Activated naive CD8-positive, alpha-beta T cell treated with anti-CD3 and anti-CD28 coated beads, Interleukin-2, amount 50 U/mL, for 24 hours (primary cell): ENCODE results near the gene DNASE1.

ENCODE experiments used
- ATAC-seq: fragments of 150-1000 bp; cut with Tn5 transposase; one replicate; pipeline ENCODE4 v1.10.0; 2021
- DNase-seq: peaks from one replicate; pipeline ENCODE4 v3.0.0; 2021
- H3K27ac Mint-ChIP-seq: one replicate; pipeline ENCODE4 v1.8.0; 2021; ENCODE audit warnings: mild to moderate bottlenecking, mixed read lengths
- H3K27me3 Mint-ChIP-seq: one replicate; pipeline ENCODE4 v1.8.0; 2021; ENCODE audit warnings: mixed read lengths
- H3K36me3 Mint-ChIP-seq: one replicate; pipeline ENCODE4 v1.8.0; 2021; ENCODE audit warnings: low read depth, mixed read lengths
- H3K4me1 Mint-ChIP-seq: one replicate; pipeline ENCODE4 v1.8.0; 2021; ENCODE audit warnings: mixed read lengths
- H3K4me3 Mint-ChIP-seq: one replicate; pipeline ENCODE4 v1.8.0; 2021; ENCODE audit warnings: mild to moderate bottlenecking, moderate library complexity, mixed read lengths
- H3K9me3 Mint-ChIP-seq: one replicate; pipeline ENCODE4 v1.8.0; 2021; ENCODE audit warnings: mixed read lengths

Gene DNASE1

DNA sequence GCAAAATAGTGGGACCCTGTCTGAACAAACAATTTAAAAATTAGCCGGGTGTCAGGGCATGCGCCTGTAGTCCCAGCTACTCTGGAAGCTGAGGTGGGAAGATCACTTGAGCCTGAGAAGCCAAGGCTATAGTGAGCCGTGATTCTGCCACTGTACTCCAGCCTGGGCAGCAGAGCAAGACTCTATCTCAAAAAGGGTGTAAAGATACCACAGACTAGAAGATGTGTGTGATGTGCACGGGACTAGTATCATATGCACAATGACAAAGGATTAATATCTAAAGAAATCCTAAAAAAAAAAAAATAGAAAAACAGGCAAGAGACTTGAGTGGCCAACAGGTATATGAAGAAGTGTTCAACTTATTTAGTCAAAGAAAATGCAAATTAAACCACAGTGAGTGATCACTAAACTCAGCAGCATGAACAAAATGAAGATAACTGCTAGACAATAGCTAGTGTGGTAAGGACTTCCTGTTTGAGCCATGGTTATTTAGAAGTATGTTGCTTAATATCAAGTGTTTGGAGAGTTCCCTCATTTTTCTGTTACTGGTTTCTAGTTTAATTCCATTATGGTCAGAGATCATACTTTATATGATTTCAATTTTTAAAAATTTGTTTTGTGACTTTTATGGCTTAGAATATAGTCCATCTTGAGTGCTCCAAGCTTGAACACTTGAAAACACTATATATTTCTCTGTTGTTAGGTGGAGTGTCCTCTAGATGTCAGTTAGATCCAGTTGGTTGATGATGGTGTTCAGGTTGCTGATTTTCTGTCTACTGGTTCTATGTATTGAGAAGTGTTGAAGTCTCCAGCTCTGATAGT lies 28.4 kb upstream of the DNASE1 start:
- peaks cover 37% of the 10 kb centered on the region for H3K4me1 Mint-ChIP-seq
- ATAC-seq (peak; percentile 84), DNase-seq (no peak)
- H3K9me3 Mint-ChIP-seq: no peaks in the 10 kb centered on the region
- H3K4me3 Mint-ChIP-seq: no peak overlapping the region
- no peaks in the 10 kb centered on the region for H3K36me3 Mint-ChIP-seq
- H3K27ac Mint-ChIP-seq: peak overlapping the region; percentile 26
- no peaks in the 10 kb centered on the region for H3K27me3 Mint-ChIP-seq

- peaks cover 1% of the 10 kb centered on the region for H3K36me3 Mint-ChIP-seq
- peak overlapping the region; percentile 85 for H3K27ac Mint-ChIP-seq
- no peaks in the 10 kb centered on the region for H3K27me3 Mint-ChIP-seq
- no peaks in the 10 kb centered on the region for H3K9me3 Mint-ChIP-seq
- DNase-seq (peak; percentile 25), ATAC-seq (peak; percentile 51)
- peaks cover 28% of the 10 kb centered on the region for H3K4me1 Mint-ChIP-seq
- peak overlapping the region; percentile 2 for H3K4me3 Mint-ChIP-seq
These were observed 17.0 kb upstream of the DNASE1 start for GRCh38 chr16:3637371-3637923.

DNA sequence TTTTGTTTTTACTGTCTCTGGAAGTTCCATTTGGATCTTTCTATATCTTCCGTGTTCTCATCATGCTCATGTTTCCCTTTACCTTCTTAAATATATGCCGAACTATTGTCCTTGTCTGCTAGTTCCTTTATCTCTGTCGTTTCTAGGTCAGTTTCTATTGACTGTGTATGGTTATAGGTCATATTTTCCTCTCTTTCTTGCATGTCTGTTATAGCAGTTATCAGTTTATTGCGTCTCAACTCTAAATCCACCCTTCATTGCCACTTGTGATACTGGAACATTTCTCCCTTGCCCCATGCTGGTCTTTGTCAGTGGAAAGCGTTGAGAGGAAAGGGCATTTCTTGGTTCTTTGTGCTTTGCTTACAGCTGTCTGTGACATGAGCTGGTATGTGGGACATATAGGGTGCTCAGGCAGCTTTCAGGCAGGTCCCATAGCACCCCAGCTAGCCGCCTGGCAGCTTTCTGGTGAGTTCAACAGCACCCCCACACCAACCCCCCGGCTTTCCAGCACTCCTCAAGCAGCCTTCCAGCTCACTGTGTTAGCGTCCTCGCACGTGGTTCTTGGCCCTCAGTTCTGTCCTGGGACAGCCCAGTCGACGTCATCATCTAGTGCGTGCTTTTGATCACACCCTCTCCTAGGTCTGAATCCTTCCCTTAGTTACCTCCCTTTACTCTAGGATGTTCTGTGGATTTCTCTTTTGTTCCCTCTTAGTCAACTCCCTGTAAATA lies 15.4 kb upstream of the DNASE1 start:
- Mint-ChIP-seq H3K27me3 (no peaks in the 10 kb centered on the region), H3K4me1 (peaks cover 28% of the 10 kb centered on the region), H3K36me3 (peaks cover 4% of the 10 kb centered on the region), H3K27ac (no peak overlapping the region), H3K9me3 (no peaks in the 10 kb centered on the region), H3K4me3 (no peak overlapping the region)
- ATAC-seq (no peak), DNase-seq (no peak)

GRCh38 chr16:3640207-3640606 lies 14.3 kb upstream of the DNASE1 start:
- Mint-ChIP-seq H3K27me3 (no peaks in the 10 kb centered on the region), H3K27ac (no peak overlapping the region), H3K4me1 (peaks cover 28% of the 10 kb centered on the region), H3K36me3 (peaks cover 4% of the 10 kb centered on the region), H3K4me3 (no peak overlapping the region), H3K9me3 (no peaks in the 10 kb centered on the region)
- DNase-seq (no peak), ATAC-seq (no peak)

- Mint-ChIP-seq H3K27ac (no peak overlapping the region), H3K9me3 (no peaks in the 10 kb centered on the region), H3K4me3 (no peak overlapping the region), H3K4me1 (peaks cover 26% of the 10 kb centered on the region), H3K27me3 (no peaks in the 10 kb centered on the region), H3K36me3 (peaks cover 4% of the 10 kb centered on the region)
- ATAC-seq (no peak), DNase-seq (no peak)
These were observed 13.6 kb upstream of the DNASE1 start for GRCh38 chr16:3640632-3641501.

DNA sequence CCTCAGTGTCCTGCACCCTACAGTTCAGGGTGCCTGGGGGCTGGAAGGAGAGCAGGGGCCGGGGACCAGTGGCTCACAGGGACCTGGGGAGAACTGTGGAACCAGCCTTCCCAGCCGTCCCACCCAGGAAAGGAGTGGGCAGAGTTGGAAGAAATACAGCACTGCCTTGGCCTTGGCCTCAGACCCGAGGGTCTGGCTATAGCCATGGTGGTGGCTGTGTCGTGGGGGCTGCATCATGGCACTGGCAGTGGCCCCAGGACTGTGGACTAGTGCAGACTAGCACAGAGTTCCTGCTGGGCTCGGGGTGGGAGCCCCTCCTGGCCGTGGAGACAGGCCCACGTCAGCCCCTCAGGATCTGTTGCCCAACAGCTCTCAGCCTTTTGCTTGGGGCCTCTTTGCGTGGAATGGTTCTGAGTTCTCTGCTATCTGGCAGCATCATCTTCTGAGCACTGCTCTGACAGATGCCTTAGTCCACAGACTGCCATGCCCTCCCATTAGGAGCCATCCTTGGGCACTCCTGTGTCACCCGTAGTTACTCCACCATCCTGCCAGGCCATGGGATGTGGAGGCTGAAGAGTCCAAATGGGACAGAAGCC lies 12.6 kb upstream of the DNASE1 start:
- Mint-ChIP-seq H3K4me3 (no peak overlapping the region), H3K9me3 (no peaks in the 10 kb centered on the region), H3K27ac (peak overlapping the region; percentile 49), H3K27me3 (no peaks in the 10 kb centered on the region), H3K36me3 (peaks cover 4% of the 10 kb centered on the region), H3K4me1 (peaks cover 20% of the 10 kb centered on the region)
- DNase-seq: no peak
- no peak for ATAC-seq

GRCh38 chr16:3642397-3643094 lies 11.9 kb upstream of the DNASE1 start:
- no peak overlapping the region for H3K4me3 Mint-ChIP-seq
- peaks cover 14% of the 10 kb centered on the region for H3K4me1 Mint-ChIP-seq
- no peaks in the 10 kb centered on the region for H3K27me3 Mint-ChIP-seq
- peak overlapping the region; percentile 49 for H3K27ac Mint-ChIP-seq
- H3K36me3 Mint-ChIP-seq: peaks cover 4% of the 10 kb centered on the region
- ATAC-seq (no peak), DNase-seq (no peak)
- H3K9me3 Mint-ChIP-seq: no peaks in the 10 kb centered on the region

DNA sequence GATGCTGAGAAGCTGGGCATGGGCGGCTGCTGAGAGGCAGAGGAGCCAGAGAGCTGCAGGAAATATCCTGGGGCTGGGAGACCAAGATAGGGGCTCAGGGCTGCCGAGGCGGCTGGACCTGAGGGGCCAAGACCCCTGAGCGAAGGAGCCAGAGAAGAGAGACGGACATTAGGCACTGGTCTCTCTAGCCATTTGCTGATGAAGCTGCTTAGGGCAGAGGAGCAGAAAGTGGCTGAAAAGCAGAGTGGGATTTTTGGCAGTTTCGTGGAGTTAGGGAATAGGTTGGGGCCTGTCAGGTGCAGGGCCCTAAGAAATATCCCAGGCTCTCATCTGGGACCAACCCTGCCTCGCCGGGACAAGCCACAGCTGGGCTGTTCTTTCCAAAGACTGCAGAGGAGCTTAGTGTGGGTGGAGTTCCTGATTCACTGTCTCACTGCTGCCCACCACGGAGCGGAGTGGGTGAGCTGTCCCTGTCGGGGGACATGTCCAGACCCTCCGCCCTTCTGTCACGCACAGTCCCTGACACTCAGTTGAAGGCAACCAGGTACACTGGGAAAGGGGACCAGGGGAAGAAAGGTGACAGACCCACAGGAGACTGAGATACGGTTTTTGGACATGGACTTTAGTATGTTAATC lies 11.3 kb upstream of the DNASE1 start:
- H3K36me3 Mint-ChIP-seq: peaks cover 4% of the 10 kb centered on the region
- H3K27ac Mint-ChIP-seq: no peak overlapping the region
- peaks cover 7% of the 10 kb centered on the region for H3K4me1 Mint-ChIP-seq
- no peaks in the 10 kb centered on the region for H3K9me3 Mint-ChIP-seq
- ATAC-seq (no peak), DNase-seq (no peak)
- H3K27me3 Mint-ChIP-seq: no peaks in the 10 kb centered on the region
- H3K4me3 Mint-ChIP-seq: no peak overlapping the region

DNA sequence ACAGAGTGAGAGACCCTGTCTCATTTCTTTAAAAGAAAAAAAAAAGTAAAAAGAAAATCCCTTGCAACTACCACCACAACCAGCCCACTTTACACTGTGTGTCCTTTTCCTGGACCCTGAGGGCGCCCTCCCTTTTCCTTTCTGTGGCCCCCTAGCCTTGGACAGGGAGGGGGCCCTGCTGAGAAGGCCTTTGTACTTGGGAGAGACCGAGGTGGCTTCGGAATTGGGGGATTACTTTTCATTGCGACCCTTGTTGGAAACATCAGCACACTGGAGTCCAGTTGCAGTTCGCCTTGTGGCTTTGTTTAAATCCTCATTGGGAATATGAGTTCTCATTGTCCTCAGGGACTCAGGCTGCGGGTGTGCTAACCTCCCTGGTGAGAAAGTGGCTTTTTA lies 9.4 kb upstream of the DNASE1 start:
- no peaks in the 10 kb centered on the region for H3K27me3 Mint-ChIP-seq
- H3K9me3 Mint-ChIP-seq: no peaks in the 10 kb centered on the region
- H3K4me1 Mint-ChIP-seq: no peaks in the 10 kb centered on the region
- ATAC-seq (no peak), DNase-seq (no peak)
- H3K36me3 Mint-ChIP-seq: peaks cover 4% of the 10 kb centered on the region
- H3K4me3 Mint-ChIP-seq: no peak overlapping the region
- H3K27ac Mint-ChIP-seq: no peak overlapping the region

DNA sequence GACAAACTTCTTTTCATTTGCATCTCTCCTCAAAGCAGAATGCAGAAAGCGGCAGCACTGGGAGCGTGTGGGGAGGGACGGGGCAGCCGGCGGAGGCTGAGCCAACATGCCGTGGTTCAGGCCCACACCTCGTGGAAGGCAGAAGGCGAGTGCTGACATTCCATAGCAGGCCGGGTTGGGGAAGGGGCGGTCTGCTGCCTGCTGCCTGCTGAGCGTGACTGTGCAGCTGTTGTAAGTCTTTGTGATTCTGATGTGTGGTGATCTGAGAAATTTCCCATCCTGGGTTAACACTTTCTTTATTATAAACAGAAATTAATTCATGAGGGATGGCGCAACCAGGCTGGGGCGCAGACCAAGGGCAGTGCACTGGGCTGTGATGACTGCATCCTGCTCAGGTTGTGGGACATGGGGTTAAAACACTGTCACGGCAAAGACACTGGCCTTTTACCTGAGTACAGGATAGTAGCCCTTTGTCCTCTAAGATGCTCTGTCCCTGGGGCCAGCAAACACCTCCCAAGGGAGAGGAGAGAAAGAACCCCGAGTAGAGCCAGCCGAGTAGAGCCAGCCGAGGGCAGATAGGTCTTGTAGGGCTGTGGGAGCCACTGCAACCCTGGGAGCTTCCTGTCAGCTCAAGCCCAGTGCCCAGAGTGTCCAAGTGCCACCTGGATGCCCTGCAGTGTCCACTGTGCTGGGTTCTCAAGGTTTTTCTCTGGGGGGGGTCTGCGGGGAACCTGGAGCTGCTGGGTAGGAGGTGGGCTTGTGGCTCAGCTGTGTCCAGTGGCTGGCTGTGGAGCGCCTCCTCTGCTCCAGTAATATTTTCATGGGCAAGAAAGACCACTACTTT lies 8.8 kb upstream of the DNASE1 start:
- no peaks in the 10 kb centered on the region for H3K27me3 Mint-ChIP-seq
- DNase-seq: no peak
- no peak overlapping the region for H3K4me3 Mint-ChIP-seq
- no peak for ATAC-seq
- H3K27ac Mint-ChIP-seq: no peak overlapping the region
- peaks cover 4% of the 10 kb centered on the region for H3K36me3 Mint-ChIP-seq
- no peaks in the 10 kb centered on the region for H3K4me1 Mint-ChIP-seq
- no peaks in the 10 kb centered on the region for H3K9me3 Mint-ChIP-seq

DNA sequence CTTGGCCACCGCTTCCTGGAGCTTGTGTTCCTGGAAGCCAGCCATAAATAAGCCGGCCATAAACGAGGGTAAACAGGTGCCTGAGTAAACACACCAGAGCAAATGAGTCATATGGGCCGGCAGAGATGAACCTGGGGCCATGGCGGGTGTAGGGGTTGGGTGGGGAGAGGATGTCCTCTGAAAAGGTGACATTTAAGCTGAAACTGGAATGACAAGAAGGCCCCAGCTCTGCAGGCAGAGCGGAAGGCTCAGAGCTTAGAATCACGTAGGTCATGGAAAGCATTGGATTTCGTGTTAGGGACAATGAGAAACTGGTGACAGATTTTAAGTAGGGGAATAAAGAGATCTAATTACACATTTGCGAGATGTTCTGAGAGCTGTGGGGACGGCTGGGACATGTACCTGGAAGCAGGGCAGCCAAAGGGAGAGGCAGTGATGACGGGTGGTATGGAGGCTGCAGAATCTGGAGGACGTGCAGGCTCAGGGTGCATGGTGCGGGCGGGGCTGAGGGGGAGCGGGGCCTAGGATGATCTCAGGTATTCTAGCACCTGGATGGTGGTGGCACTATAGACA lies 8.1 kb upstream of the DNASE1 start:
- Mint-ChIP-seq H3K4me1 (no peaks in the 10 kb centered on the region), H3K36me3 (peaks cover 4% of the 10 kb centered on the region), H3K9me3 (no peaks in the 10 kb centered on the region), H3K4me3 (no peak overlapping the region), H3K27me3 (no peaks in the 10 kb centered on the region), H3K27ac (no peak overlapping the region)
- no peak for ATAC-seq
- no peak for DNase-seq

- no peak for DNase-seq
- peaks cover 6% of the 10 kb centered on the region for H3K36me3 Mint-ChIP-seq
These were observed 3.7 kb upstream of the DNASE1 start for GRCh38 chr16:3650631-3651265.

More at GRCh38 chr16:3650631-3651265, 3.7 kb upstream of the DNASE1 start:
- Mint-ChIP-seq H3K4me1 (no peaks in the 10 kb centered on the region), H3K27ac (no peak overlapping the region), H3K4me3 (no peak overlapping the region), H3K27me3 (no peaks in the 10 kb centered on the region), H3K9me3 (no peaks in the 10 kb centered on the region)
- ATAC-seq: no peak
